ENCODE results near the gene DDX10.

GRCh38 chr11:108835624-108836023 is 170.8 kb downstream of the DDX10 start:
- TF ChIP-seq EP300 (IDR thresholded peaks at IDR 0.05) (no peak), CTCF (IDR thresholded peaks at IDR 0.05) (no peak), POLR2AphosphoS5 (IDR thresholded peaks at IDR 0.05) (no peak), POLR2A (IDR thresholded peaks at IDR 0.05) (no peak)
